ENCODE data around the gene DENND6A.
"Not testable (repeated sequence)": the region's sequence is repeated elsewhere in the genome, so short reads cannot be mapped to it uniquely, and the experiment has no call there.

The DENND6A gene, protein sequence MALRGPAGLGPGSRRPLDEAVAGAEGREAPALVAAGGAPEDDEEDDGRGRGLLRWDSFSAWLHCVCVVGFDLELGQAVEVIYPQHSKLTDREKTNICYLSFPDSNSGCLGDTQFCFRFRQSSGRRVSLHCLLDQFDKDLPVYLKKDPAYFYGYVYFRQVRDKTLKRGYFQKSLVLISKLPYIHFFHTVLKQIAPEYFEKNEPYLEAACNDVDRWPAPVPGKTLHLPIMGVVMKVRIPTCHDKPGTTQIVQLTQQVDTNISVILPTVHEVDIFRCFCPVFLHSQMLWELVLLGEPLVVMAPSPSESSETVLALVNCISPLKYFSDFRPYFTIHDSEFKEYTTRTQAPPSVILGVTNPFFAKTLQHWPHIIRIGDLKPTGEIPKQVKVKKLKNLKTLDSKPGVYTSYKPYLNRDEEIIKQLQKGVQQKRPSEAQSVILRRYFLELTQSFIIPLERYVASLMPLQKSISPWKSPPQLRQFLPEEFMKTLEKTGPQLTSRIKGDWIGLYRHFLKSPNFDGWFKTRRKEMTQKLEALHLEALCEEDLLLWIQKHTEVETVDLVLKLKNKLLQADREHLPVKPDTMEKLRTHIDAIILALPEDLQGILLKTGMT

DNA sequence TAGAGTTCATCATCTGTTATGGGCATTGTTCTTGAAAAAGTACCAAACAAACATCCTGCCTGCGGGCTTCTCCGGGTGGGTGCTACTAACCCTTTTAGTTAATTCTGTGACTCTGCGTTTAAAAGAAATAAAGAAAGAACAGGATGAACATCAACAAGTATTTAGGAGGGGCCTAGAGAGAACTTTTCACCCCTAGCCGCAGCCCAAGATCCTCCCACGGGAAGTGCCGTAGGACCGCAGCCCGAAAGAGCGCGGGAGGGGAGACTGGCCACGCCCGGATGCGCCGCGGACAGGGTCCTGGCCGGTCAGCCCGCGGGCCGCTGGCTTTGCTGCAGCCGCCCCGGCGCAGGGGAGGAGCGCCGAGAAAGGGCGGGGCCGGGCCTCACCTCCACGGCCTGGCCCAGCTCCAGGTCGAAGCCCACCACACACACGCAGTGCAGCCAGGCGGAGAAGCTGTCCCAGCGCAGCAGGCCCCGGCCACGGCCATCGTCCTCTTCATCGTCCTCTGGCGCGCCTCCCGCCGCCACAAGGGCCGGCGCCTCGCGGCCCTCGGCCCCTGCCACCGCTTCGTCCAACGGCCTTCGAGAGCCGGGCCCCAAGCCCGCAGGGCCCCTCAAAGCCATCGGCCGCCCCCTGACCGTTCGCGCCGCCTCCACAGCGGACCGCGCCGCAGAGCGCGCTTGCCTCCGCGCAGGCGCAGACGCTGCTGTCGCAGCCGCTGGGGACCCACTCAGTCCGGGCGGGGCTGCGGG is at the start of gene DENND6A:
Gene DENND6A, minus strand, starts transcription at position 682 of the 752 bp plus-strand sequence. Its CDS starts 59 bp downstream, at position 623.
- DNase-seq = peak; percentile 96

- DNase-seq = no peak
Observed at GRCh38 chr3:57740027-57740426, 47.1 kb upstream of the DENND6A start.

- no peak for DNase-seq
Observed at GRCh38 chr3:57738391-57738790, 45.5 kb upstream of the DENND6A start.

- DNase-seq = no peak
Observed at GRCh38 chr3:57737840-57738239, 45.0 kb upstream of the DENND6A start.

DNA sequence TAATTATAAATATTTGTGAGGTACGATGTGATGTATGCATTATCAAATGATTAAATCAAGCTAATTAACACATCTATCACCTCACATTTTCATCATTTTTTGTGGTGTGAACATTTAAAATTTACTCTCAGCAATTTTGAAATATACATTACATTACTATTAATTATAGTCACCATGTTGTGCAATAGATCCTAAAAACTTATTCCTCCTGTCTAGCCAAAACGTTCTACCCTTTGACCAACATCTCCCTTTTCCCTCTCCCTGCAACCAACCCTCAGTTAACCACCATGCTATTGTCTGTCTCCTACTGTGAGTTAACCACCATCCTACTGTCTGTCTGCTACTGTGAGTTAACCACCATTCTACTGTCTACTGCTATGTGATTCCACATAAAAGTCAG is 42.5 kb upstream of the DENND6A start:
- no peak for DNase-seq

- no peak for DNase-seq
Observed at GRCh38 chr3:57733790-57734189, 40.9 kb upstream of the DENND6A start.

- DNase-seq = no peak
Observed at GRCh38 chr3:57731311-57731710, 38.4 kb upstream of the DENND6A start.

DNA sequence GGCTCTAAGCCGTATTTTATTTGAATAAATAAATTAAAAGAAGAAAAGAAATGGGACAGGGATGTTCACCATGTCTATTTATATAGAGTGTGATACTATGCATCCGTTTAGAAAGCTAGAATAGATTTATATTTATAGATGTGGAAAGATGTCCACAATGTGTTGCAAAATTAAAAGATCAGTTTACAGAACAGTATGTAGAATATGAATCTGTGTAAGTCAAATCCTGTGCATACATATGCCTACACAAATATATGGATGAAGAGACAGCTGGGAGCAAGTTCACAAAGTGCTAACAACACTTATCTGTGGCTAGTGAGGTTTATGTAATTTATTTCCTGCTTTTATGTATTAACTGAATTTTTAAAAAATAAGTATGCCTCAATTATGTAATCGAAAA is 37.8 kb upstream of the DENND6A start:
- no peak for DNase-seq

- no peak for DNase-seq
Observed at GRCh38 chr3:57729334-57730045, 36.6 kb upstream of the DENND6A start.

DNA sequence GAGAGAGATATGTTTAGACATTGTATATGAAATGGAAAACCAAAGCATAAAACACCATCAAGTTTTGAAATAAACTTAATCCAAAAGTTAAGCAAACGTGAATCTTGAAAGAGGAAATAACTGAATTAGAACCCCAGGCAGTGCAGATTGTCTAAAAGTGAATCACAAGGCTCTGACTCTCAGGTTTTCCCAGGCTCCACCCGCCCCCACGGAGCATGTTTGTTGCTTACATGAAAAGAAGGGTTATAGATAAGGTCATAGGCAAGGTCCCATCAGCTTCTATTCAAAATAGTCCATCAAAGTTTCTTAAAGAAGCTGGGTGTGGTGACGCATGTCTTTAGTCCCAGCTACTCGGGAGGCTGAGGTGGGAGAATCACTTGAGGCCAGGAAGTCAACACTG is 34.2 kb upstream of the DENND6A start:
- DNase-seq = no peak

DNA sequence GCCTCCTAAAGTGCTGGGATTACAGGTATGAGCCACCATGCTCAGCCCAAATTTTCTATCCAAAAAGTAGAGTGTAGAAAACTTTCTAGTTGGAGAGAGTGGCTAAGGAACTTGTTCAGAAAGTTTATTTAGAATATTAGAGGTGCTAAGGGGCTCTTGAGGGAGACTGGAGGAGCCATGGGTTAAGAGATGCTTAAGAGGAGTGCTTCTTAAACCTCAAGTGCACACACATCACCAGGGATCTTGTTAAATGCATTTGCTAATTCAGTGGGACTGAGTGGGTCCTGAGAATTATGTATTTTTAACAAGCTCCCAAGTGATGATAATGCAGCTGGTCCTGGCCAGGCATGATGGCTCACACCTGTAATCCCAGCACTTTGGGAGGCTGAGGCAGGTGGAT is 33.5 kb upstream of the DENND6A start:
- no peak for DNase-seq

- DNase-seq = no peak
Observed at GRCh38 chr3:57718118-57718517, 25.2 kb upstream of the DENND6A start.

GRCh38 chr3:57717205-57717868 is 24.5 kb upstream of the DENND6A start:
- DNase-seq = no peak

DNA sequence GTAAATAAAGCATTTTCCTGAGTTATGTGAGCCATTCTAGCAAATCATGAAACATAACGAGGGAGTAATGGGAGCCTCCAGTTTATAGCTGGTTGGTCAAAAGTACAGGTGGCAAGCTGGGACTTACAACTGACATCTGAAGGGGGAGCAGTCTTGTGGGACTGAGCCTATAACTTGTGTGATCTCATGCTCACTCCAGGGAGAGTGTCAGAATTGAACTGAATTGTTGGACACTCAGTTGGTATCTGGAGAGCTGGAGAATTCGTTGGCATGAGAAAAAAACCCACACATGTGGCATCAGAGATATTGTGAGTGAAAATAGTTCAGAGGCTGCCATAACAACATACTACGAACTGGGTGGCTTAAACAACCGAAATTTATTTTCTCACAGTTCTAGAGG is 22.8 kb upstream of the DENND6A start:
- no peak for DNase-seq

GRCh38 chr3:57709559-57709958 is 16.7 kb upstream of the DENND6A start:
- DNase-seq = no peak

DNA sequence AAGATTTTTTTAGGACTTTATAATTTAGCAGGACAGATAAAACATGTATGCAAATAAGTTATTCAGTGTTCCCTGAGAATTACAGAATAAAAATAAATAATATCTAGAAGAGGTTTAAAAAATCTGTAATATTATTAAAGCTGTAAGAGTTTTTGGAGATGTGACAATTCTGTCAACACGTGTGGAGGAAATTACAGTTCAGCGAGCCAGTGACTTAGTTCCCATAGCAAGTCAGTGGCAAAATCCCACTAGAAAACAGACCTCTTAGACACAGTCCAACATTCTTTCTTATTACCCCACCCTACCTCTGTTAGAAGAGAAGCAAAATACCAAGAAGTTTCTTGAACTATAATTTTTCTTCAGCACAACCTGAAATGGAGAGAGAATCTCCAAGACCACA is 16.2 kb upstream of the DENND6A start:
- no peak for DNase-seq

DNA sequence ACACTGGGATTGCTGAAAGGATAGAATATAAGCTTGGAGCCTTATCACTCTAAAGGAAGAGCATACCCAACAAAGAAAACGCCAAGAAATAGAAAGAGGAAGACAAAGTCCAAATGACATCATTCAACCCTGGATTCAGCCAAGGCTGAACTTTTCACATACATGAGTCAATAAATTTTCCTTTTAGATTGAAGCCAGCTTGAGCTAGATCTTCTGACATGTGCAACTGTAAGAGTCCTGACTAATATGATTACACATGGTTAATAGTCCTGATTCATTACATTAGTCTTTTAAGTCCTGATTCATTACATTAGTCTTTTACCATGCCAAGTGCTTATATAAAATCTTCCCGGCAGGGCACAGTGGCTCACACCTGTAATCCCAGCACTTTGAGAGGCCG is 13.6 kb upstream of the DENND6A start:
- no peak for DNase-seq

- not testable (repeated sequence) for DNase-seq
Observed at GRCh38 chr3:57705351-57705750, 12.5 kb upstream of the DENND6A start.

GRCh38 chr3:57701781-57702180 is 8.9 kb upstream of the DENND6A start:
- DNase-seq = no peak

DNA sequence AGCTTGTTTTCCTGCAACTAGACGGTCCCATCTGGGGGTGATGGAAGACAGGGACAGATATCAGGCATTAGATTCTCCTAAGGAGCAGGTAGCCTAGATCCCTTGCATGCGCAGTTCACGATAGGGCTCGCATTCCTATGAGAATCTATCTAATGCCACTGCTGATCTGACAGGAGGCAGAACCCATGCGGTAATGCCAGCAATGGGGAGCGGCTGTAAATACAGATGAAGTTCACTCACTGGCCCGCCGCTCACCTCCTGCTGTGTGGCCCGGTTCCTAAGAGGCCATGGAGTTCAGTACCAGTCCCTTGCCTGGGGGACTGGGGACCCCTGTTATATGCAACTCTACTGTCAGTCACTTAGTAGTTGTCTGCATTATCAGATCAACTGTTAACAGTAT is 7.9 kb upstream of the DENND6A start:
- DNase-seq = no peak

DNA sequence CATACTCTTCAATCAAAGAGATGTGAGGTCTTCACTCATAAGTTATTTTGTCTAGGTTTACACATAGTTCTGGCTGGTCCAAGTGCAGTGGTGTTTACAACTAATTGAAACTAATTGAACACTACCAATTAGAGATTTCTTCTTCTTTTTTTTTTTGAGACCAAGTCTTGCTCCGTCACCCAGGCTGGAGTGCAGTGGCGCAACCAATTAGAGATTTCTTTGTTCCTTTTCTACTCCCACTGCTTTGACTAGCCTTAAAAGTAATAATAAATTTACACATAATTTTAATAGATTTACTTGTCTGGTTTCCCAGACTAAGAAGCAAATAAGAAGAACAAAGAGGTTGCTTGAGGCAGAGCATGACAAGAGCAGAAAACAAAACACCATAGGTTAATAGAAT is 6.7 kb upstream of the DENND6A start:
- no peak for DNase-seq

DNA sequence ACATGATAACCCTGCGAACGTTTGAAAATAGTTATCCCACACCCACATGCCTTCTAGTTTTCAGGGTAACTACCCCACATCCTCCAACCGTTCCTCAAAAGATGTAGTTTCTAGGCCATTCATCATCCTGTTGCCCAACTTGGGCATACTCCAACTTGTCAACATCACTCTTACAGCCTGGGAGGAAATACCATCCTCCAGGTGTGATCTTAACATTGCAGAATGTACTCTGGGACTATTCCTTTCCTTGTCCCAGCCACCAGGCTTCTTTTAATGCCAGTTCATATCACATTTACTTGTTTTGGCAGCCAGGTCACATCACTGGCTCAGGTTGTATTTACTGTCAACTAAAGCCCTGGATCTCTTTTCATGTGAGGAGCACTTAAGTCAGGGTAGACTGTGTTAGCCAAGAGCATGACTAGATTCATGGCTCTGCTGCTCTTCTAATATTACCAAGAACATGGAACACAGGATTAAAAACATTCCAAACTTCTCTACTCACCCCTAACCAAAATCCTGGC is 4.0 kb upstream of the DENND6A start:
- DNase-seq = no peak

Measured in CD4-positive, alpha-beta T cell treated with Interleukin-10 for 1 hour (primary cell).